ENCODE data around the gene ABLIM2. TPM values are rescaled to one million over a fixed set of nuclear protein-coding genes. Genes with fewer than 3 reads are reported as not detected.

Gene ABLIM2
- total RNA-seq, 4 donors from 2014 or later, result 4.2 to 28.5 (median 8.7) TPM

DNA sequence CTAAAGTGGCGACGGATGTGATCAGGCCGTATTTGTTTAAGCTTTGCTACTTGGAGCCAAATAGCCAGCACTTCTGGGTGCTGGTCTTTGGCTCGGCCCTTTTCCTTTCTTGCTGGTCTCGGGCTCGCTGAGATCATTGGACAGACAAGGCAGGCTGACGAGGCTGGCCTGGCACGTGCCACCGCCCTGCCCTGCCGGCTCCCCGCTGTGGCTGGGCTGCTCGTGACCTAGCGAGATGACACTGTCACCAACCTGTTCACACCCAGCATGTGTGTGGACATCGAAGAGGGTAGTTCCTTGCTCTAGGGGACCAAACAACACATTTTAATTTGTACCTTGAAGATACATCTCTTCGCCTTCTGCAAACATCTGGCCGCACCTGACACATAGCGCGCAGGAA, 98.0 kb downstream of the ABLIM2 start:
- intact Hi-C loops (cut with DNase I), result no loop called here
- no peaks in the 10 kb centered on the region for H3K4me1 ChIP-seq
- 92% methylated on average over 13 of the region's 18 CpGs for WGBS

GRCh38 chr4:8058031-8058479, 100.6 kb downstream of the ABLIM2 start:
- WGBS, result no CpG with 5 or more reads among the region's 18 CpGs
- DNase-seq (ENCODE audit: extremely low spot score), result no peak

More for the DNA sequence above, 98.0 kb downstream of the ABLIM2 start:
- Histone ChIP-seq H3K36me3 (peaks cover 0 to 20% (median 4%) of the 10 kb centered on the region in 4 donors), H3K27me3 (no peaks in the 10 kb centered on the region), H3K9me3 (peaks cover 0 to 22% (median 15%) of the 10 kb centered on the region in 4 donors), H3K4me3 (no peak overlapping the region), H3K27ac (replicated peaks in 1 of 4) (no peak overlapping the region)
- TF ChIP-seq EP300 (IDR thresholded peaks at IDR 0.05), result no peak
- TF ChIP-seq, protein P1, sequence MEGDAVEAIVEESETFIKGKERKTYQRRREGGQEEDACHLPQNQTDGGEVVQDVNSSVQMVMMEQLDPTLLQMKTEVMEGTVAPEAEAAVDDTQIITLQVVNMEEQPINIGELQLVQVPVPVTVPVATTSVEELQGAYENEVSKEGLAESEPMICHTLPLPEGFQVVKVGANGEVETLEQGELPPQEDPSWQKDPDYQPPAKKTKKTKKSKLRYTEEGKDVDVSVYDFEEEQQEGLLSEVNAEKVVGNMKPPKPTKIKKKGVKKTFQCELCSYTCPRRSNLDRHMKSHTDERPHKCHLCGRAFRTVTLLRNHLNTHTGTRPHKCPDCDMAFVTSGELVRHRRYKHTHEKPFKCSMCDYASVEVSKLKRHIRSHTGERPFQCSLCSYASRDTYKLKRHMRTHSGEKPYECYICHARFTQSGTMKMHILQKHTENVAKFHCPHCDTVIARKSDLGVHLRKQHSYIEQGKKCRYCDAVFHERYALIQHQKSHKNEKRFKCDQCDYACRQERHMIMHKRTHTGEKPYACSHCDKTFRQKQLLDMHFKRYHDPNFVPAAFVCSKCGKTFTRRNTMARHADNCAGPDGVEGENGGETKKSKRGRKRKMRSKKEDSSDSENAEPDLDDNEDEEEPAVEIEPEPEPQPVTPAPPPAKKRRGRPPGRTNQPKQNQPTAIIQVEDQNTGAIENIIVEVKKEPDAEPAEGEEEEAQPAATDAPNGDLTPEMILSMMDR (IDR thresholded peaks at IDR 0.05), result no peak
- TF ChIP-seq POLR2AphosphoS5 (IDR thresholded peaks at IDR 0.05), result no peak
- no peak for TF ChIP-seq POLR2A (IDR thresholded peaks at IDR 0.05; ENCODE audit: low read depth)
- no peak for DNase-seq (ENCODE audit: extremely low spot score)

GRCh38 chr4:8055206-8055605, 103.4 kb downstream of the ABLIM2 start:
- TF ChIP-seq, protein P1 (IDR thresholded peaks at IDR 0.05), result no peak
- no peak for TF ChIP-seq POLR2AphosphoS5 (IDR thresholded peaks at IDR 0.05)
- TF ChIP-seq POLR2A (IDR thresholded peaks at IDR 0.05; ENCODE audit: low read depth), result no peak
- no peak for TF ChIP-seq EP300 (IDR thresholded peaks at IDR 0.05)
- Histone ChIP-seq H3K4me1 (peaks cover 13 to 15% (median 14%) of the 10 kb centered on the region in 4 donors), H3K4me3 (no peak overlapping the region), H3K9me3 (no peaks in the 10 kb centered on the region), H3K27ac (replicated peaks in 1 of 4) (no peak overlapping the region), H3K36me3 (peaks cover 0 to 12% (median 2%) of the 10 kb centered on the region in 4 donors), H3K27me3 (no peaks in the 10 kb centered on the region)
- no peak for DNase-seq (ENCODE audit: extremely low spot score)
- WGBS, result 95% methylated on average over 6 of the region's 6 CpGs
- intact Hi-C loops (cut with DNase I), result no loop called here

More at GRCh38 chr4:8058031-8058479, 100.6 kb downstream of the ABLIM2 start:
- TF ChIP-seq EP300 (IDR thresholded peaks at IDR 0.05) (no peak), POLR2A (IDR thresholded peaks at IDR 0.05; ENCODE audit: low read depth) (no peak), POLR2AphosphoS5 (IDR thresholded peaks at IDR 0.05) (no peak)
- TF ChIP-seq, protein P1 (IDR thresholded peaks at IDR 0.05), result no peak
- H3K9me3 ChIP-seq, result peaks cover 0 to under 1% (median 0%) of the 10 kb centered on the region in 4 donors
- H3K36me3 ChIP-seq, result peaks cover 0 to 20% (median 4%) of the 10 kb centered on the region in 4 donors
- H3K4me3 ChIP-seq, result no peak overlapping the region
- H3K4me1 ChIP-seq, result no peaks in the 10 kb centered on the region
- intact Hi-C loops (cut with DNase I), result no loop called here
- no peak overlapping the region for H3K27ac ChIP-seq (replicated peaks in 1 of 4)
- H3K27me3 ChIP-seq, result no peaks in the 10 kb centered on the region

- intact Hi-C loops (cut with DNase I), result loop anchor here (5.0 kb wide), 1 partner anchor 103 kb away; the partner anchor contains the start of gene ABLIM2
These were observed 104.7 kb downstream of the ABLIM2 start for GRCh38 chr4:8053688-8054449.

More at GRCh38 chr4:8053688-8054449, 104.7 kb downstream of the ABLIM2 start:
- Histone ChIP-seq H3K27ac (replicated peaks in 1 of 4) (no peak overlapping the region), H3K36me3 (peaks cover 0 to 6% (median 0%) of the 10 kb centered on the region in 4 donors), H3K4me1 (peaks cover 17 to 20% (median 18%) of the 10 kb centered on the region in 4 donors), H3K27me3 (no peaks in the 10 kb centered on the region), H3K9me3 (no peaks in the 10 kb centered on the region), H3K4me3 (no peak overlapping the region)
- TF ChIP-seq POLR2A (IDR thresholded peaks at IDR 0.05; ENCODE audit: low read depth) (no peak), POLR2AphosphoS5 (IDR thresholded peaks at IDR 0.05) (no peak), EP300 (IDR thresholded peaks at IDR 0.05) (no peak)
- TF ChIP-seq, protein P1 (IDR thresholded peaks at IDR 0.05), result no peak
- DNase-seq (ENCODE audit: extremely low spot score), result no peak
- WGBS, result 94% methylated on average over 16 of the region's 18 CpGs
